Progenitor cell of endocrine pancreas (in vitro differentiated cells): ENCODE data around the gene MVB12B. TPM values are rescaled to one million over a fixed set of nuclear protein-coding genes. Genes with fewer than 3 reads are reported as not detected.

Source experiments
- DNase-seq: peaks from one replicate; pipeline ENCODE4 v3.0.0; 2021; ENCODE audit warnings: low spot score; ENCODE audit not compliant: unreplicated experiment
- H3K27ac Mint-ChIP-seq: 2 replicates; pipeline ENCODE4 v1.8.0; 2021; ENCODE audit warnings: mild to moderate bottlenecking, moderate library complexity, mixed read lengths
- H3K27me3 Mint-ChIP-seq: 2 replicates; pipeline ENCODE4 v1.8.0; 2021; ENCODE audit warnings: mixed read lengths
- H3K36me3 Mint-ChIP-seq: 2 replicates; pipeline ENCODE4 v1.8.0; 2022; ENCODE audit warnings: mixed read lengths; ENCODE audit not compliant: insufficient read depth
- H3K4me1 Mint-ChIP-seq: 2 replicates; pipeline ENCODE4 v1.8.0; 2021; ENCODE audit warnings: low read depth, mixed read lengths
- H3K4me3 Mint-ChIP-seq: 2 replicates; pipeline ENCODE4 v1.8.0; 2021; ENCODE audit warnings: low read depth, mild to moderate bottlenecking, moderate library complexity, mixed read lengths
- H3K9me3 Mint-ChIP-seq: 2 replicates; pipeline ENCODE4 v1.8.0; 2021; ENCODE audit warnings: low read depth, mixed read lengths
- CTCF ChIP-seq: fragments of 200-600 bp; sonication (generic); IDR thresholded peaks from one replicate; pipeline ENCODE4 v1.5.0; 2021; ENCODE audit warnings: antibody characterized with exemption, mild to moderate bottlenecking; ENCODE audit not compliant: unreplicated experiment
- total RNA-seq: library from RNA; stranded (reverse); gene quantifications from 2 replicates; pipeline ENCODE4 v1.2.1, GENCODE V29; 2021

The MVB12B gene
- total RNA-seq, 1 donor from 2014 or later: 34.6 TPM

GRCh38 chr9:126295516-126295915, 31.1 kb upstream of the MVB12B start:
- peaks cover 17% of the 10 kb centered on the region for H3K27me3 Mint-ChIP-seq
- no peak overlapping the region for H3K27ac Mint-ChIP-seq
- no peak for TF ChIP-seq CTCF
- no peaks in the 10 kb centered on the region for H3K36me3 Mint-ChIP-seq
- no peak overlapping the region for H3K4me3 Mint-ChIP-seq
- no peaks in the 10 kb centered on the region for H3K9me3 Mint-ChIP-seq
- DNase-seq: no peak
- no peaks in the 10 kb centered on the region for H3K4me1 Mint-ChIP-seq

GRCh38 chr9:126295936-126296600, 30.6 kb upstream of the MVB12B start:
- Mint-ChIP-seq H3K36me3 (no peaks in the 10 kb centered on the region), H3K27ac (no peak overlapping the region), H3K4me3 (no peak overlapping the region), H3K4me1 (no peaks in the 10 kb centered on the region), H3K9me3 (no peaks in the 10 kb centered on the region), H3K27me3 (peaks cover 17% of the 10 kb centered on the region)
- no peak for TF ChIP-seq CTCF
- no peak for DNase-seq

GRCh38 chr9:126296687-126297086, 29.9 kb upstream of the MVB12B start:
- DNase-seq: no peak
- H3K36me3 Mint-ChIP-seq: no peaks in the 10 kb centered on the region
- no peak overlapping the region for H3K4me3 Mint-ChIP-seq
- H3K27me3 Mint-ChIP-seq: peaks cover 17% of the 10 kb centered on the region
- no peaks in the 10 kb centered on the region for H3K9me3 Mint-ChIP-seq
- H3K4me1 Mint-ChIP-seq: no peaks in the 10 kb centered on the region
- no peak overlapping the region for H3K27ac Mint-ChIP-seq
- TF ChIP-seq CTCF: no peak

- no peak overlapping the region for H3K4me3 Mint-ChIP-seq
- no peak for TF ChIP-seq CTCF
- no peaks in the 10 kb centered on the region for H3K9me3 Mint-ChIP-seq
- peaks cover 2% of the 10 kb centered on the region for H3K4me1 Mint-ChIP-seq
- peaks cover 17% of the 10 kb centered on the region for H3K27me3 Mint-ChIP-seq
- H3K36me3 Mint-ChIP-seq: no peaks in the 10 kb centered on the region
- no peak for DNase-seq
- no peak overlapping the region for H3K27ac Mint-ChIP-seq
Observed at GRCh38 chr9:126297661-126298060, 29.0 kb upstream of the MVB12B start.

- Mint-ChIP-seq H3K9me3 (no peaks in the 10 kb centered on the region), H3K4me3 (no peak overlapping the region), H3K4me1 (peaks cover 2% of the 10 kb centered on the region), H3K27ac (peak overlapping the region; percentile 25), H3K36me3 (no peaks in the 10 kb centered on the region), H3K27me3 (peaks cover 17% of the 10 kb centered on the region)
- DNase-seq: no peak
- no peak for TF ChIP-seq CTCF
Observed at GRCh38 chr9:126298063-126298801, 28.4 kb upstream of the MVB12B start.
